H9 (cell line): Measurements from ENCODE around the gene GRK3. TPM values are rescaled to one million over a fixed set of nuclear protein-coding genes. Genes with fewer than 3 reads are reported as not detected.
"Not testable (repeated sequence)": the region's sequence is repeated elsewhere in the genome, so short reads cannot be mapped to it uniquely, and the experiment has no call there.

Experiments
- DNase-seq: peaks from one replicate; pipeline ENCODE4 v3.0.0-alpha.2; 2017
- H2AFZ ChIP-seq: one replicate; pipeline ENCODE4 v1.6.1; 2013; ENCODE audit warnings: mild to moderate bottlenecking, low read length, control low read depth, moderate library complexity
- H2AK5ac ChIP-seq: 2 replicates; pipeline ENCODE4 v1.6.1; 2013; ENCODE audit warnings: low read length, control low read depth, mixed read lengths; ENCODE audit not compliant: insufficient read length
- H2BK120ac ChIP-seq: one replicate; pipeline ENCODE4 v1.6.1; 2013; ENCODE audit warnings: low read depth, mild to moderate bottlenecking, low read length, control low read depth, inconsistent platforms; ENCODE audit not compliant: poor library complexity, severe bottlenecking
- H2BK12ac ChIP-seq: 2 replicates; pipeline ENCODE4 v1.6.1; 2013; ENCODE audit warnings: low read length, control low read depth, mixed read lengths, low read depth; ENCODE audit not compliant: insufficient read length
- H2BK15ac ChIP-seq: 2 replicates; pipeline ENCODE4 v1.6.1; 2013; ENCODE audit warnings: low read depth, low read length, control low read depth
- H2BK20ac ChIP-seq: one replicate; pipeline ENCODE4 v1.6.1; 2013; ENCODE audit warnings: low read depth, mild to moderate bottlenecking, low read length, control low read depth, inconsistent platforms; ENCODE audit not compliant: poor library complexity, severe bottlenecking
- H2BK5ac ChIP-seq: 2 replicates; pipeline ENCODE4 v1.6.1; 2013; ENCODE audit warnings: low read length, control low read depth, mixed read lengths; ENCODE audit not compliant: insufficient read length
- H3K14ac ChIP-seq: 2 replicates; pipeline ENCODE4 v1.6.1; 2013; ENCODE audit warnings: low read length, control low read depth; ENCODE audit not compliant: insufficient read depth
- H3K18ac ChIP-seq: 2 replicates; pipeline ENCODE4 v1.6.1; 2013; ENCODE audit warnings: low read depth, mild to moderate bottlenecking, mixed read lengths, low read length, control low read depth; ENCODE audit not compliant: insufficient read length
- H3K23ac ChIP-seq: 2 replicates; pipeline ENCODE4 v1.6.1; 2013; ENCODE audit warnings: low read length, control low read depth, mixed read lengths, low read depth; ENCODE audit not compliant: insufficient read length
- H3K23me2 ChIP-seq: 2 replicates; pipeline ENCODE4 v1.6.1; 2013; ENCODE audit warnings: low read depth, mild to moderate bottlenecking, mixed read lengths, low read length, control low read depth; ENCODE audit not compliant: insufficient read length, poor library complexity, severe bottlenecking
- H3K27ac ChIP-seq: 2 replicates; pipeline ENCODE4 v1.5.1; 2013; ENCODE audit warnings: low read length, control low read depth, mixed read lengths, low read depth; ENCODE audit not compliant: insufficient read length
- H3K27me3 ChIP-seq: 2 replicates; pipeline ENCODE4 v1.6.1; 2013; ENCODE audit warnings: low read length, control low read depth, inconsistent platforms; ENCODE audit not compliant: insufficient read depth
- H3K4ac ChIP-seq: 2 replicates; pipeline ENCODE4 v1.6.1; 2013; ENCODE audit warnings: low read depth, mild to moderate bottlenecking, control low read depth, inconsistent platforms, low read length, moderate library complexity
- H3K4me1 ChIP-seq: 2 replicates; pipeline ENCODE4 v1.6.1; 2013; ENCODE audit warnings: low read length, control low read depth, inconsistent platforms; ENCODE audit not compliant: insufficient read depth
- H3K4me2 ChIP-seq: 2 replicates; pipeline ENCODE4 v1.6.1; 2013; ENCODE audit warnings: low read length, control low read depth, mixed read lengths; ENCODE audit not compliant: insufficient read length, insufficient read depth
- H3K56ac ChIP-seq: 2 replicates; pipeline ENCODE4 v1.6.1; 2013; ENCODE audit warnings: low read depth, mild to moderate bottlenecking, mixed read lengths, low read length, control low read depth; ENCODE audit not compliant: insufficient read length
- H3K79me1 ChIP-seq: 2 replicates; pipeline ENCODE4 v1.6.1; 2013; ENCODE audit warnings: low read depth, mild to moderate bottlenecking, moderate library complexity, low read length, control low read depth, inconsistent platforms; ENCODE audit not compliant: insufficient read depth, poor library complexity, severe bottlenecking
- H3K79me2 ChIP-seq: 2 replicates; pipeline ENCODE4 v1.6.1; 2013; ENCODE audit warnings: low read length, control low read depth, inconsistent platforms; ENCODE audit not compliant: insufficient read depth
- H3K9ac ChIP-seq: 2 replicates; pipeline ENCODE4 v1.6.1; 2013; ENCODE audit warnings: low read length, control low read depth, mixed read lengths; ENCODE audit not compliant: insufficient read length; ENCODE audit errors: extremely low read depth
- H3K9me3 ChIP-seq: one replicate; pipeline ENCODE4 v1.6.1; 2013; ENCODE audit warnings: low read depth, low read length, inconsistent platforms; ENCODE audit not compliant: control insufficient read depth
- H3T11ph ChIP-seq: one replicate; pipeline ENCODE4 v1.6.1; 2013; ENCODE audit warnings: mild to moderate bottlenecking, low read length, control low read depth, inconsistent platforms
- H4K20me1 ChIP-seq: one replicate; pipeline ENCODE4 v1.6.1; 2013; ENCODE audit not compliant: control insufficient read depth, insufficient read length, insufficient read depth
- H4K5ac ChIP-seq: 2 replicates; pipeline ENCODE4 v1.6.1; 2013; ENCODE audit warnings: low read depth, mild to moderate bottlenecking, mixed read lengths, low read length, control low read depth; ENCODE audit not compliant: insufficient read length
- H4K8ac ChIP-seq: replicated peaks from 2 replicates; pipeline ENCODE4 v1.6.1; 2013; ENCODE audit warnings: low read length, control low read depth, mixed read lengths, low read depth; ENCODE audit not compliant: insufficient read length
- H4K91ac ChIP-seq: 2 replicates; pipeline ENCODE4 v1.6.1; 2013; ENCODE audit warnings: low read depth, mild to moderate bottlenecking, moderate library complexity, mixed read lengths, low read length, control low read depth; ENCODE audit not compliant: insufficient read length
- H3K27ac Mint-ChIP-seq, 3 experiments: 2 replicates in 2 of 3; 3 replicates in 1 of 3; pipeline ENCODE4 v1.8.0; 2020 to 2021; ENCODE audit warnings: mixed read lengths in 3 of 3, mild to moderate bottlenecking in 1 of 3, moderate library complexity in 1 of 3
- H3K27me3 Mint-ChIP-seq: 2 replicates; pipeline ENCODE4 v1.8.0; 2021; ENCODE audit warnings: low read depth, mild to moderate bottlenecking, moderate library complexity, mixed read lengths
- H3K36me3 Mint-ChIP-seq, 3 experiments: 2 replicates in 2 of 3; 3 replicates in 1 of 3; pipeline ENCODE4 v1.8.0; 2020 to 2021; ENCODE audit warnings: low read depth in 3 of 3, mixed read lengths in 3 of 3; ENCODE audit not compliant: insufficient read depth in 1 of 3
- H3K4me1 Mint-ChIP-seq, 2 experiments: 2 replicates each; pipeline ENCODE4 v1.8.0; 2020; ENCODE audit warnings: mixed read lengths in 2 of 2
- H3K4me3 Mint-ChIP-seq, 2 experiments: 2 replicates in 1 of 2; 3 replicates in 1 of 2; pipeline ENCODE4 v1.8.0; 2020 to 2021; ENCODE audit warnings: mild to moderate bottlenecking in 2 of 2, mixed read lengths in 2 of 2, moderate library complexity in 1 of 2
- H3K9me3 Mint-ChIP-seq, 2 experiments: 2 replicates in 1 of 2; 3 replicates in 1 of 2; pipeline ENCODE4 v1.8.0; 2020; ENCODE audit warnings: mild to moderate bottlenecking in 2 of 2, mixed read lengths in 2 of 2, moderate library complexity in 1 of 2
- WGBS: extraction: QIAGEN DNeasy Blood & Tissue Kit; methylation state at CpG from one replicate; pipeline ENCODE4 v1.1.7; 2013; ENCODE audit warnings: missing lambda C conversion rate, low lambda C conversion rate, mixed read lengths; ENCODE audit not compliant: insufficient read length; ENCODE audit errors: extremely low coverage; 5-methylcytosine and 5-hydroxymethylcytosine counted together
- total RNA-seq: library from RNA; stranded (reverse); gene quantifications from 2 replicates; pipeline ENCODE4 v1.2.1, GENCODE V29; 2021

Gene GRK3
- total RNA-seq, 1 experiment from 2014 or later: 23.9 TPM

- H3T11ph ChIP-seq, H3K23me2 ChIP-seq, H3K27ac ChIP-seq: not testable (repeated sequence)
Measured at GRCh38 chr22:25605565-25605964, 41.1 kb downstream of the GRK3 start.

GRCh38 chr22:25611284-25611683 is 46.8 kb downstream of the GRK3 start:
- WGBS: no CpG with 5 or more reads among the region's 1 CpG
- not testable (repeated sequence) for H3K23me2 ChIP-seq, H3K79me2 ChIP-seq, H3K79me1 ChIP-seq, H3T11ph ChIP-seq, H3K27me3 Mint-ChIP-seq, H2BK15ac ChIP-seq, H4K8ac ChIP-seq, H3K56ac ChIP-seq, H3K23ac ChIP-seq, H3K4ac ChIP-seq, H3K9me3 ChIP-seq, H4K20me1 ChIP-seq, H2AFZ ChIP-seq, H3K27ac Mint-ChIP-seq, H3K4me1 ChIP-seq, H3K27me3 ChIP-seq, H2BK5ac ChIP-seq, H2BK120ac ChIP-seq, H3K9me3 Mint-ChIP-seq, H3K27ac ChIP-seq, H2BK20ac ChIP-seq, H3K14ac ChIP-seq, H2AK5ac ChIP-seq, H2BK12ac ChIP-seq, H3K9ac ChIP-seq, DNase-seq, H3K18ac ChIP-seq, H4K5ac ChIP-seq, H4K91ac ChIP-seq, H3K4me2 ChIP-seq, H3K4me3 Mint-ChIP-seq
- Mint-ChIP-seq H3K36me3 (peaks cover 5 to 14% (median 10%) of the 10 kb centered on the region in 3 experiments), H3K4me1 (peaks cover 13 to 17% of the 10 kb centered on the region in 2 experiments)

More at GRCh38 chr22:25605565-25605964, 41.1 kb downstream of the GRK3 start:
- DNase-seq, H3K4me1 Mint-ChIP-seq, H4K8ac ChIP-seq, H2AFZ ChIP-seq, H2BK15ac ChIP-seq, H2BK20ac ChIP-seq, H3K9me3 ChIP-seq, H2BK5ac ChIP-seq, H3K36me3 Mint-ChIP-seq, H2BK12ac ChIP-seq, H3K56ac ChIP-seq, H4K91ac ChIP-seq, H3K79me2 ChIP-seq, H3K9me3 Mint-ChIP-seq, H3K4me2 ChIP-seq, H2AK5ac ChIP-seq, H3K18ac ChIP-seq, H3K4me1 ChIP-seq, H4K20me1 ChIP-seq, H3K27me3 Mint-ChIP-seq, H2BK120ac ChIP-seq, H3K27me3 ChIP-seq, H3K4ac ChIP-seq, H3K4me3 Mint-ChIP-seq, H3K27ac Mint-ChIP-seq, H4K5ac ChIP-seq, H3K79me1 ChIP-seq, H3K14ac ChIP-seq, H3K9ac ChIP-seq, H3K23ac ChIP-seq: not testable (repeated sequence)
- WGBS: no CpG with 5 or more reads among the region's 5 CpGs
